ENCODE measurements around the gene CDKN1A.
"Not testable (repeated sequence)": the region's sequence is repeated elsewhere in the genome, so short reads cannot be mapped to it uniquely, and the experiment has no call there.

The CDKN1A gene

GRCh38 chr6:36722879-36723278, 44.4 kb downstream of the CDKN1A start:
- no peak for DNase-seq

GRCh38 chr6:36723992-36724391, 45.5 kb downstream of the CDKN1A start:
- not testable (repeated sequence) for DNase-seq

GRCh38 chr6:36724514-36725390, 46.2 kb downstream of the CDKN1A start:
- peak; percentile 43 for DNase-seq

GRCh38 chr6:36725581-36725980, 47.1 kb downstream of the CDKN1A start:
- DNase-seq = no peak

GRCh38 chr6:36727505-36728021, 49.0 kb downstream of the CDKN1A start:
- DNase-seq = no peak

- DNase-seq = no peak
Observed at GRCh38 chr6:36728289-36729160, 50.0 kb downstream of the CDKN1A start.

- DNase-seq = no peak
Observed at GRCh38 chr6:36729161-36729524, 50.6 kb downstream of the CDKN1A start.

GRCh38 chr6:36730424-36731380, 52.2 kb downstream of the CDKN1A start:
- no peak for DNase-seq

- no peak for DNase-seq
Observed at GRCh38 chr6:36731622-36732310, 53.3 kb downstream of the CDKN1A start.

GRCh38 chr6:36733300-36733699, 54.8 kb downstream of the CDKN1A start:
- DNase-seq = no peak

- no peak for DNase-seq
Observed at GRCh38 chr6:36734486-36735060, 56.1 kb downstream of the CDKN1A start.

GRCh38 chr6:36735110-36736071, 56.9 kb downstream of the CDKN1A start:
- DNase-seq = peak; percentile 33
